ENCODE measurements around the gene NXT1.
A peak's percentile ranks its signal among the peaks of the same experiment; 100 is the strongest.

NXT1 gene

DNA sequence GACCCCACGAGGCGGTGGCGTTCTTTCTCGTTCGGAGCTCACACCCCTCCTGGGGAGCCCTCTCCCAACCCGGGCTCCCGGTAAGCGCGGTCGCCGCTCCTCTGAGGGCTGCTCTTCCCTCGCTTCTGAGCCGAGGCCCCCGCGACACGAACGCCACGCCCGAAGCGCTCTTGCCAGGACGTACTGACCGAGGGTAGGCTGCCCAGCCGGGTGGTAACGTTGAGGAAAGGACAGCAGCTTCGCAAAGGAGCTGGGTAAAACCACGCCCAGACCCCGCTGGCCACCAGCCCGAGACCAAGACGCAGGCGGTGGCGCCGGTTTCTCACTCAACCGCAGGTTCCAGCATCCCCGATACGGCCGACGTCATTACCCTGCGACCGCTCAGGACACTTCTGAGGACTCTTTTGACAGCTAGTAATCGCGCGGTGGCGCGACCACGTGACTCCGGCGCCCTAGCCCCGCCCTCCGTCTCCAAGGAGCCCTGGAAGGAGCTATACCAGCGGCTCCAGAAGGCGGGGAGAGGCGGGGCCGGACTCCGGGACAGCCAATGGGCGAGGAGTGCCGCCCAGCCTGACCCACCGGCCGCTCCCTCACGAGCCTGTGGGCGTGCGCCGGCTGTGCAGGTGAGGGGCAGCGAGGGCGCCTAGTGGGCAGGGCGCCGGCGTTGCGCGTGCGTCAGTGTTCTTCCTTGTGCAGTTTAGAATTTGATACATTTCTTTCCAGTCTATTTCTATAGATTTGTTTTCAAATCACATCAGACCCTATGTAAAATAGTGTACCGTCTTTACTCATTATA is 7.4 kb downstream of the NXT1 start:
- DNase-seq (ENCODE audit: low read depth), result peak; percentile 99
- TF ChIP-seq, protein P1, sequence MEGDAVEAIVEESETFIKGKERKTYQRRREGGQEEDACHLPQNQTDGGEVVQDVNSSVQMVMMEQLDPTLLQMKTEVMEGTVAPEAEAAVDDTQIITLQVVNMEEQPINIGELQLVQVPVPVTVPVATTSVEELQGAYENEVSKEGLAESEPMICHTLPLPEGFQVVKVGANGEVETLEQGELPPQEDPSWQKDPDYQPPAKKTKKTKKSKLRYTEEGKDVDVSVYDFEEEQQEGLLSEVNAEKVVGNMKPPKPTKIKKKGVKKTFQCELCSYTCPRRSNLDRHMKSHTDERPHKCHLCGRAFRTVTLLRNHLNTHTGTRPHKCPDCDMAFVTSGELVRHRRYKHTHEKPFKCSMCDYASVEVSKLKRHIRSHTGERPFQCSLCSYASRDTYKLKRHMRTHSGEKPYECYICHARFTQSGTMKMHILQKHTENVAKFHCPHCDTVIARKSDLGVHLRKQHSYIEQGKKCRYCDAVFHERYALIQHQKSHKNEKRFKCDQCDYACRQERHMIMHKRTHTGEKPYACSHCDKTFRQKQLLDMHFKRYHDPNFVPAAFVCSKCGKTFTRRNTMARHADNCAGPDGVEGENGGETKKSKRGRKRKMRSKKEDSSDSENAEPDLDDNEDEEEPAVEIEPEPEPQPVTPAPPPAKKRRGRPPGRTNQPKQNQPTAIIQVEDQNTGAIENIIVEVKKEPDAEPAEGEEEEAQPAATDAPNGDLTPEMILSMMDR (IDR thresholded peaks at IDR 0.05; ENCODE audit: control insufficient read depth, extremely low read depth, insufficient read depth), result peak; percentile 16; the same call in 1 of the 2 replicates
- H3K4me3 ChIP-seq (ENCODE audit: low read depth, low read length), result peak overlapping the region; percentile 84

DNA sequence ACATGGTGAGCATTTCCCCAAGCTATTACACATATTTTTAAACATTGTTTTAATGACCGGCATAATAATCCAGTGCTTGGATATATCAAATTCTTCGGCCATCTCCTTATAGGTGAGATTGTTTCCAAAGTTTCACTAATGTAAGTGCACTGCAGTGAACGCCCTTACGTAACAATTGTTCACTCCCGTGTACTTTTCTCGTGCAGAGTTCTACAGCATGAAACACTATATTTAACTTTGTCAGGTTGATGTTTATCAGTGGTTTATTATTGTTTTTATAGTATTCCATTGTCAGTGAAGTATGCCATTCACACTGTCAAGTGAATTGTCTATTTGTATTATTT is 7.9 kb downstream of the NXT1 start:
- no peak for DNase-seq (ENCODE audit: low read depth)
- peak overlapping the region; percentile 48 for H3K4me3 ChIP-seq (ENCODE audit: low read depth, low read length)
- TF ChIP-seq, protein P1 (IDR thresholded peaks at IDR 0.05; ENCODE audit: control insufficient read depth, extremely low read depth, insufficient read depth), result no peak

DNA sequence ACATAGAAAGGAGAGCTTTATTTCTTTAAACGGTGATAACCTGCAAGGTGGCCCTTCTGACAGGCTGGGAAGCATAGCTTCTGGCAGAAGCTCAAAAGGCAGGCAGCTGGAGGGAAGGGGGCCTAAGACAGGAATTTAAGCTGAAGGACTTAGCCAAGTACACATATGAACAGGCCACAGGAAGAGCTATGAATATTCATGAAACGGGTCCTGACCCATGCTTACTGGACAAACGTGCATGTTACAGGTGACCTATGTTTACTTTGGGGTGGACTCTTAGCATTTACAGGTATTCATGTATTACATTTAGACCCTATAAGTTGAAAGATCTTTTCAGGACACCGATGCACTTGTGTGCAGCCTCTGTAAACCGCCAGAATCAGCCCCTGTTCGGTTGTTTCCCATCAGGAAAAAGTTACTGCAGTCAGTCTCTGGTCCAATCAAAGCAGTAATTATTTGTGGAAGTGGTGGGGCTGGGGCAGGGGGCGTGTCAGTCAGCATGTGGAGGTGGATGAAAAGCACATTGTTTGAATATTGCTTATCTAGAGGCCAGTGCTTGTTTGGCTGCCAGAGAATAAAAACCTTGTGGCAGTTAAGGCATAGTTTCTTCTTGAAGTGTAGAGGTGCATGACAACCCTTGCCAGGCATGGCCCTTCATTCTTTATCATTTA is 8.5 kb downstream of the NXT1 start:
- TF ChIP-seq, protein P1 (IDR thresholded peaks at IDR 0.05; ENCODE audit: control insufficient read depth, extremely low read depth, insufficient read depth), result no peak
- peak overlapping the region; percentile 48 for H3K4me3 ChIP-seq (ENCODE audit: low read depth, low read length)
- no peak for DNase-seq (ENCODE audit: low read depth)

DNA sequence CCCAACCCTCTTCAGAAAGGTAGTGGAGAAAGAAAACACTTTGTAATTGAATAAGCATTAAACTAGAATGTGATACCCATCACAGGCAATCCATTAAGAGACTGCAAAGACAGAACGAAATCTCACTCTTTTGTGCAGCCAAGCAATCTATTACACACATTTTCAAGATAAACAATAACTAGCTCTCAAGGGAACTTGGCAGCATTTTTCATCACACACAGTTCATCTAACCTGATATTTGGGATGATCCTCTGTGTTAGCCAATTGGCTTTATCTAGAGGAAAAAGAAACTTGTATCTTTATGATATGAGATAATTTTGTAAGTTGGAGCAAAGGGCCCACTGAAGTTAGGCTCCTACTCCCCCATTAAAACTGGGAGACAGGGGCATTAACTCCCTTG is 9.9 kb downstream of the NXT1 start:
- peak overlapping the region; percentile 80 for H3K4me3 ChIP-seq (ENCODE audit: low read depth, low read length)
- DNase-seq (ENCODE audit: low read depth), result no peak
- TF ChIP-seq, protein P1 (IDR thresholded peaks at IDR 0.05; ENCODE audit: control insufficient read depth, extremely low read depth, insufficient read depth), result no peak

DNA sequence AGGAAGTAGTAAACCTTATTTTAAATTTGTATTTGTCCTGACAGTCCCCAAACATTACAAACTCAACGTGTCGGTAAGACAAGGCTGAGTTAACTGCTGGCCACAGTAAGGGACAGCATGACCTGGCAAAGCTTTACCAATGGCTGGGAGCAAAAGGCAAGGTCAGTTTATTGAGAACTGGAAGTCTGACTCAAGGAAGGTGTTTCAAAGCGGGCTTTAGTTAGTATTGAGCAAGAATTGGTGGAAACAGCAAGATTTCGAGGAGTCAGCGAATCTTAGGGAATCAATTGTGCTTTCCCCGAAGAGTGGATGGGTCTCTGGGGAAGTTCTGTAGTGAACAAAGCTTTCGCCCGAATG is 10.5 kb downstream of the NXT1 start:
- H3K4me3 ChIP-seq (ENCODE audit: low read depth, low read length), result peak overlapping the region; percentile 80
- DNase-seq (ENCODE audit: low read depth), result no peak
- TF ChIP-seq, protein P1 (IDR thresholded peaks at IDR 0.05; ENCODE audit: control insufficient read depth, extremely low read depth, insufficient read depth), result no peak

DNA sequence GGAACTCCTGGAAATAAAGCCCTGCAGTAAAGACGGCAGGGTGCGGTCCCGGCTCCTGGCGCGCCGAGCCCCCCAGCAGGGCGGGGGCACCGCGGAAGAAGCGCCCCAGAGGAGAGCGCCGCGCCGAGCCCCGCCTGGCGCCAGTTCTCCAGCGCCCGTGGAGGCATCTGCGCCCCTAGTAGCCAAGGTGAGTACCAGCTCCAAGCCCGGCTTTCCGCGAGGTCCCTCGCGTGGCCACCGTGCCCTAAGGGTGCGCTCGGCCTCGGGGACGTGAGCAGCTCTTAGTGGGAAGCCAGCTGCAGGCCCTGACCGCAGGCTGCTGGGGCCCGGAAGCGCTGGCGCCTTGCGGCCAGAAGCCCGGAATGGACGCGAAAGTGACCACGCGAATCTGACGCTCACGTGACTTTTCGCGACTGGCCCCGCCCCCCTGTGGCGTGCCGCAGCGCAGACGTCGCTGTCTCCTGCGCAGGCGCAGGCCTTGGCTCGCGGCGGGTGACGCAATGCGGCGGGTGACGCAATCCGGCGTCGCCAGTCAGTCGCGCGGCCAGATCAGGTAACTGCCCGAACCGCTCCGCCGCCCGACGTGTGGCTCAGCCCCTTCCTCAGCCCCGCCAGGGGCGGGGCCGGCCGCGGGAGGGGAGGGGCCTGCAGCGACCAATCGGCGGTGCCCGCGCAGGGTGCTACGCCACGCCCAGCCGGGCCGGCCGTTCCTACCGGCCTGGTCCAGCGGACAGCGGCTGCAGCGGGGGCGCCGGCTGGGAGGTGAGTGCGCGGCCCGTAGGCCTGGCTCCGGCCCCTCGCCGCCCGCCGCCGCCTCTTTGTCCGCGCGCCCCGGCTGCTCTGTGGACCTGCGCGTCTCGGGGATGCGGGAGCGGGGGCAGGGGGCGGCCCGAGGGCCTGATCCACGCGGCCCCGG is 11.1 kb downstream of the NXT1 start, which contains the start of gene GZF1:
Gene GZF1, plus strand, starts transcription at position 707 of the 916 bp plus-strand sequence. CDS start 2,202 bp downstream, outside the sequence.
- TF ChIP-seq, protein P1 (IDR thresholded peaks at IDR 0.05; ENCODE audit: control insufficient read depth, extremely low read depth, insufficient read depth), result no peak
- peak; percentile 91 for DNase-seq (ENCODE audit: low read depth)

More for the DNA sequence above, 11.1 kb downstream of the NXT1 start, which contains the start of gene GZF1:
- H3K4me3 ChIP-seq (ENCODE audit: low read depth, low read length), result peak within 1 kb of the TSS; percentile 83

Data from LNCaP clone FGC (cell line).